GM21447 (cell line): ENCODE data around the gene DAB2.

Experiments used
- ATAC-seq: cut with Tn5 transposase; IDR thresholded peaks from one replicate; pipeline ENCODE4 v1.9.1; 2021; ENCODE audit not compliant: unreplicated experiment

Gene DAB2

GRCh38 chr5:39394946-39395345, 29.8 kb downstream of the DAB2 start:
- no peak for ATAC-seq

- no peak for ATAC-seq
Measured at GRCh38 chr5:39390945-39391344, 33.8 kb downstream of the DAB2 start.

GRCh38 chr5:39387293-39387692, 37.5 kb downstream of the DAB2 start:
- ATAC-seq = no peak

DNA sequence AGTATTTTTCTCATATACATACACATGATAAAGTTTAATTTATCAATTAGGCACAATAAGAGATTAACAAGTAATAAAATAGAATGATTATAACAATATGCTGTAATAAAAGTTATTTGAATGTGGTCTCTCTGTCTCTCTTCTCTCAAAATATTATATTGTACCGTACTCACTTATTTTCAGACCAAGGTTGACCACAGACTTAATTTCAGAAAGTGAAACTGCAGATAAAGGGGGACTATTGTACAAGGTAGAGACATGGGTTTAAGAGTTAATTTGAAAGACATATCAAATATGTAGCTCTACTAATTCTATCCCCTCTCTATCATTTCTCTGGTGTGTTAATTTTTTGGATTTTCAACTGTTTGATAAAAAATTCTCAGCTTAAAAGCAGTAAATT, 40.5 kb downstream of the DAB2 start:
- no peak for ATAC-seq

- no peak for ATAC-seq
Measured at GRCh38 chr5:39381376-39381775, 43.4 kb downstream of the DAB2 start.

DNA sequence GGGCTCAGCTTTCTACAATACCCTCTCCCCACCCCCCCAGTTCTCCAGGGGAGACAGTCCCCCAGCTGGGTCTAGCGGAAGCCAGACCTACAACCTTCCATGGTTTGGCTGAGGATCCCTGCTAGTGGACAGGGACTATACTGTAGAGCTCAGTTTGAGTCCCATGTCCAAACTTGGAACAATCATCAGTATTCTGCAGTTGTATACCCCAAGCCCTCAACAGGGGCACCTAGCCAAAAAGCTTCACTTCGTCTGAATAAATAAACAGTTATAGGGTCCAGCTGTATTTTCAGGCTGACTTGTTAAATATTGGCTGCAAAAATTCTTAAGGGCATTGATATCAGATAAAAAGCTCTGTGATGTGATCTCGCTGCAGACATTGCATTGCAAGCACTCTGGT, 45.1 kb downstream of the DAB2 start:
- no peak for ATAC-seq

GRCh38 chr5:39377613-39378012, 47.2 kb downstream of the DAB2 start:
- no peak for ATAC-seq

DNA sequence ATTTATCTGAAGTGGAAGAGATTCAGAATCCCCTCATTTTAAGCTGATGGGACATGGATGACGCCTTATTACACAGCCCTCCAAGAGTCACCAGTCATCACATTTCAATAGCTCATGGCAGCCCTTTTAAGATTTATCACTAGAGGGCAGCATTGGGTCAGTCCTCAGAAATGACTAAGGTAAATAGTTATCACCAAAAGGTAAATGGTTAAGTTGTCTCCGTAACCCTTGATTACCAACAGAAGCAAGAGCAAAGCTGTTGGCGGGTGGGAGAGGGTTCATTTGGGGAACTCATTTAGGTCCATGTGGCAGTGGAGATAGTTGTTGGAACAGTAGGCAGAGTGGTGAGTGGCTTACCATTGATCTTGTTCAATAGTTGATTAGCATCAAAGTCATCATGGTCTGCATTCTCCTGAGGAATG, 48.5 kb downstream of the DAB2 start:
- peak; percentile 77 for ATAC-seq

DNA sequence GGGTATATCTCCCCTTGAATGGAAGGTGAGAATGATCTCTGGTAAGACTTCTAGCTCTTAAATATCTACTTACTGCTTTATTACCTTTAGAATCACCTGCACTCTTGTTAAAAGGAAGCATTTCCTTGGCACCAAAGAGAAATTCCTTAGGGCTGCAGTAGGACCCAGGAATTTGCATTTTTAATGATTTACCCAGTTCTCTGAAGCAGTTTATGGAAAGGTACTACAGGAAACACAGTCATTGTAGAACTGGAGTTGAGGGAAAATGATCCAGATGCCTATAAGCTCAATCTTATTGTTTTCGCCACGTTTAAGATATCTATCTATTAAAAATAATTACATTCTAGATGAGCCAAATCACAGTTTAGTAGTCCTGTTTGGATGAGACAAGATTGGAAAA, 51.0 kb downstream of the DAB2 start:
- no peak for ATAC-seq

GRCh38 chr5:39371367-39371635, 53.5 kb downstream of the DAB2 start:
- ATAC-seq = no peak

- no peak for ATAC-seq
Measured at GRCh38 chr5:39370555-39371366, 54.0 kb downstream of the DAB2 start.

DNA sequence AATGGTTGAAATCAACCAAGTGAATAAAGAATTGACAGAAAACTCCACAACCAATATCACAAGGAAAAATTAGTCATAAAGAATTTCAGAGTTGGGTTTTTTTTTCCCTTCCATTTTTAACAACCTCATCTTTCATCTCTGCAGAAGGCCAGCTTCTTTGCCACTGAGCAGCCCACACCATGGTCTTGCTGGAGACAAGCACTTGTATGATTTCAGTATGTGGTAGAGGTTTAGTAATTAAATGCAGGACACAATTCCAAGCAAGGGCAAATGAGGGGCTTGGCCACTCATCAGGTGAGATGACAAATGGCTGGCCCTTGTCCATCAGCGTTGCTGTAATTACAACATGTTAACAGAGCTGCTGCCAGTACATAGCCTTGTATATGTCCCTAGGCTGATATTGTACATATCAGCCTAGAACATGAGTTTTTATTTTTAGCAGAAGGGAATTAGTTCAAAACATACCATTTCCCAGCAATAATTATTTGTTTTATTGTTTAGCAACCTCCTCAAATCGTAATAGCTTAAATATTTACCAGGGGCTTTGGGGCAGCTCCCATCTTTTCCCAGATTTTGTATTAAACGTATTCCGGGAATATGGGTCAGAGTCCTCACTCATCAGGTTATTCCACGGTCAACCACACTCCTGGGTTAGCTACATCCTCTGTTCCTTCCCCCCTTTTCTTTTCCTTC, 55.5 kb downstream of the DAB2 start:
- no peak for ATAC-seq

GRCh38 chr5:39368116-39368515, 56.7 kb downstream of the DAB2 start:
- no peak for ATAC-seq

- ATAC-seq = no peak
Measured at GRCh38 chr5:39367711-39368110, 57.1 kb downstream of the DAB2 start.

DNA sequence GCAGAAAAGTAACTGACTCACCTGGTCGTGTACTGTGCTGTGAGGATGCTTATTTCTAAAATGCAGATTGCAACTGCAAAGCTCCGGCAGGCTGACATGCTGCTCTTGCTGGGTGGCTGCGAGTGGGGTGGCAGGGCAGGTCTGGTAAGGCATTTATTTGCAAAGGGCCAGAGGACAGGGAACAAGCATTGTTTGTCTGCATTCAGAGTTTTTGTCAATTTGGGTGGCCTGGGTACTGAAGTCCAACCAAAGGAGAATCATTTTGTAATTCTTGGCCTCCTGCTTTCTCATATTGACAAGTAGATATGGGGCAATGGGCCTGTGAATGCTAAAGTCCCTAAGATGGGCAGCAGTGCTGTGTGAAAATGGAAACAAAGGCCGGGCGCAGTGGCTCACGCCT, 60.4 kb downstream of the DAB2 start, which contains the start of gene C9:
TSS of gene C9 (minus strand) at position 129 of the 400 bp plus-strand sequence. CDS start at position 98, 31 bp downstream.
- ATAC-seq = no peak

GRCh38 chr5:39363217-39363616, 61.6 kb downstream of the DAB2 start:
- ATAC-seq = no peak

DNA sequence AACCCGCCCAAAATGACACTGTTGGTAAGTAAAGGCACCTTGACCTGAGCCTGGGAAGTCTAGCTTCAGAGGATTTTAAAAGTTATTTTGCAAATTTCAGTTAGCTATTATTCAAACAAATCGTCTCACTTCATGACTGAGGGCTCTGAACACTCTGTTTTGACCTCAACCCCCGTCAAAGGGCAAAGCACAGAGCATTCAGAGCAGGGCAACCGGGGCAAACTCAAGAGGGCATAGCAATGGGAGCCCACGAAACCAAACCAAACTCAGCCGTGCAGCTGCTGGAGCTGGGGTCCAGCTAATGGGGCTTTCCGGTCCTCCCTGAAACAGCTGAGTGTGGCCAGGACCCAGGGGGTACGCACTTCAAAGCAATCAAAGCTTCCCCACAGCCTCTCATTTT, 62.1 kb downstream of the DAB2 start:
- no peak for ATAC-seq

- ATAC-seq = no peak
Measured at GRCh38 chr5:39361306-39361705, 63.5 kb downstream of the DAB2 start.

- ATAC-seq = no peak
Measured at GRCh38 chr5:39360471-39361111, 64.2 kb downstream of the DAB2 start.

GRCh38 chr5:39356263-39356662, 68.5 kb downstream of the DAB2 start:
- no peak for ATAC-seq

- ATAC-seq = no peak
Measured at GRCh38 chr5:39355324-39355723, 69.5 kb downstream of the DAB2 start.

DNA sequence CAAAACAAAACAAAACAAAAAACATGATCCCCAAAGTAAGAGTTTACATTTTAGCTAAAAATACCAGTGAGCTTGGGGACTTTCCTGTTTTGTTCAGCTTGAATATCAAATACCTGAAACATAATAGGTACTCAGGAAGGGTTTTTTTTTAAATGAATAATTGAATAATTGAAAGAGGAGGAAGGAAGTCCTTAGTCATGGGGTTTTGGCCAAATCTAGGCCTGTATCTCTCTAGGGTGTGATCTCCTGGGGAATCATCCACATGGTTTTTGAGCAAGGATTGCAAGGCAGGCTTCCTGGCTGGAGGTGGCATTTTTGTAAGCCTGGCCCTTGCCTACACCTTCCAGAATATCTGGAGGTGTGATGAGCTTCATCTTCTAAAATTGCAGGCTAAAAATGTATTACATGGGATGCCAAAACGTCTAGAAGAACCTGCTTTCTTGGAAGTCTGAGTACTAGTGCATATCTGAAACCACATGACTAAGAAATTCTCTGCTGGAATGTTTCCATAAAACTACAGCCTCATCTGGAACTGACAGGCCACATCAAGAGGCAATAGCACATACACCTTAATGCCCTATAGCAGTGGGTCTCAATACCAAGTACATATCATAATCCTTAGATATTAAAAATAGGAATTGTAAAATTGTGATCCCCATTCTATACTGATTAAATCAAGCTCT, 70.9 kb downstream of the DAB2 start:
- no peak for ATAC-seq
